Smooth muscle cell (in vitro differentiated cells): ENCODE measurements around the gene PFDN2. TPM values are rescaled to one million over a fixed set of nuclear protein-coding genes. Genes with fewer than 3 reads are reported as not detected.

ENCODE experiments used
- DNase-seq: peaks from one replicate; lab custom pipeline; 2025; ENCODE audit not compliant: unreplicated experiment; lab: John Stamatoyannopoulos, UW
- H2AFZ ChIP-seq: fragments of 200-600 bp; sonication (generic); 2 replicates; pipeline ENCODE4 v1.6.0; 2016; ENCODE audit warnings: antibody characterized with exemption, low read depth, mild to moderate bottlenecking
- H3F3A ChIP-seq: fragments of 200-600 bp; sonication (generic); 2 replicates; pipeline ENCODE4 v1.6.0; 2017; ENCODE audit warnings: antibody characterized with exemption, low read depth
- H3K27ac ChIP-seq: fragments of 200-600 bp; sonication (generic); 2 replicates; pipeline ENCODE4 v1.5.1; 2016; ENCODE audit warnings: low read depth, mild to moderate bottlenecking
- H3K27me3 ChIP-seq: fragments of 200-600 bp; sonication (generic); 2 replicates; pipeline ENCODE4 v1.6.1; 2016; ENCODE audit warnings: low read depth, mild to moderate bottlenecking
- H3K36me3 ChIP-seq: fragments of 200-600 bp; sonication (generic); 2 replicates; pipeline ENCODE4 v1.5.1; 2016; ENCODE audit warnings: low read depth
- H3K4me1 ChIP-seq: fragments of 200-600 bp; sonication (generic); 2 replicates; pipeline ENCODE4 v1.5.1; 2016; ENCODE audit warnings: low read depth
- H3K4me2 ChIP-seq: fragments of 200-600 bp; sonication (generic); 2 replicates; pipeline ENCODE4 v1.6.0; 2016; ENCODE audit warnings: mild to moderate bottlenecking
- H3K4me3 ChIP-seq: fragments of 200-600 bp; sonication (generic); 2 replicates; pipeline ENCODE4 v1.5.1; 2016; ENCODE audit warnings: mild to moderate bottlenecking
- H3K79me2 ChIP-seq: fragments of 200-600 bp; sonication (generic); 2 replicates; pipeline ENCODE4 v1.6.0; 2016; ENCODE audit warnings: low read depth, mild to moderate bottlenecking
- H3K9ac ChIP-seq: fragments of 200-600 bp; sonication (generic); 2 replicates; pipeline ENCODE4 v1.6.0; 2016; ENCODE audit warnings: low read depth
- H3K9me3 ChIP-seq: fragments of 200-600 bp; sonication (generic); replicated peaks from 2 replicates; pipeline ENCODE4 v1.5.1; 2016; ENCODE audit warnings: low read depth
- H4K20me1 ChIP-seq: fragments of 200-600 bp; sonication (generic); 2 replicates; pipeline ENCODE4 v1.6.0; 2016; ENCODE audit warnings: low read depth
- CTCF ChIP-seq: fragments of 200-600 bp; sonication (generic); IDR thresholded peaks from 2 replicates; pipeline ENCODE4 v1.5.1; 2017; ENCODE audit warnings: borderline replicate concordance, mild to moderate bottlenecking, antibody characterized with exemption; ENCODE audit not compliant: insufficient read depth, poor library complexity, severe bottlenecking
- WGBS: methylation state at CpG from one replicate; pipeline ENCODE4 v1.1.7; 2016; ENCODE audit warnings: low lambda C conversion rate; 5-methylcytosine and 5-hydroxymethylcytosine counted together
- polyA plus RNA-seq: library from polyadenylated mRNA; unstranded; fragments of >200 nt; fragmentation: Nextera tagmentation; extraction: Ambion mirVana; gene quantifications from 2 replicates; pipeline ENCODE4 v1.2.1, GENCODE V29; 2016
- total RNA-seq: library from RNA; depleted of rRNA; stranded (reverse); fragments of >200 nt; gene quantifications from 2 replicates; pipeline ENCODE4 v1.2.3, GENCODE V29; 2014

Gene PFDN2
- total and polyA plus RNA-seq, 2 experiments from 2014 or later, result 82.0 to 139 TPM

- peaks cover 39% of the 10 kb centered on the region for H3K79me2 ChIP-seq
Measured at GRCh38 chr1:161122967-161123366, 5.1 kb upstream of the PFDN2 start.

GRCh38 chr1:161121834-161122233 is 4.0 kb upstream of the PFDN2 start:
- no peaks in the 10 kb centered on the region for H3K36me3 ChIP-seq
- 89% methylated on average over 4 of the region's 4 CpGs for WGBS
- no peak overlapping the region for H3K4me3 ChIP-seq
- DNase-seq, result no peak
- H3K4me1 ChIP-seq, result peaks cover 11% of the 10 kb centered on the region
- peaks cover 23% of the 10 kb centered on the region for H4K20me1 ChIP-seq
- H3K9ac ChIP-seq, result no peak overlapping the region
- no peak for TF ChIP-seq CTCF
- no peak overlapping the region for H2AFZ ChIP-seq
- H3K9me3 ChIP-seq, result no peaks in the 10 kb centered on the region
- H3K79me2 ChIP-seq, result peaks cover 38% of the 10 kb centered on the region
- peaks cover 25% of the 10 kb centered on the region for H3F3A ChIP-seq
- no peak overlapping the region for H3K4me2 ChIP-seq
- no peaks in the 10 kb centered on the region for H3K27me3 ChIP-seq
- no peak overlapping the region for H3K27ac ChIP-seq

More at GRCh38 chr1:161122967-161123366, 5.1 kb upstream of the PFDN2 start:
- Histone ChIP-seq H3K4me1 (peaks cover 11% of the 10 kb centered on the region), H3K4me2 (no peak overlapping the region), H3K27me3 (no peaks in the 10 kb centered on the region), H2AFZ (no peak overlapping the region), H3K36me3 (peaks cover 2% of the 10 kb centered on the region), H3F3A (peaks cover 25% of the 10 kb centered on the region), H3K4me3 (no peak overlapping the region), H4K20me1 (peaks cover 34% of the 10 kb centered on the region), H3K27ac (no peak overlapping the region), H3K9ac (no peak overlapping the region), H3K9me3 (no peaks in the 10 kb centered on the region)
- 91% methylated on average over 6 of the region's 6 CpGs for WGBS
- no peak for DNase-seq
- TF ChIP-seq CTCF, result no peak

- no peak for TF ChIP-seq CTCF
- Histone ChIP-seq H3K79me2 (peaks cover 39% of the 10 kb centered on the region), H3K27me3 (no peaks in the 10 kb centered on the region), H3K9ac (no peak overlapping the region), H3K9me3 (no peaks in the 10 kb centered on the region), H3K4me3 (no peak overlapping the region), H3K36me3 (no peaks in the 10 kb centered on the region), H3K4me2 (no peak overlapping the region), H3K27ac (peak overlapping the region; percentile 100), H2AFZ (no peak overlapping the region), H3F3A (peaks cover 25% of the 10 kb centered on the region), H3K4me1 (peaks cover 11% of the 10 kb centered on the region), H4K20me1 (peaks cover 19% of the 10 kb centered on the region)
- no peak for DNase-seq
- WGBS, result 96% methylated on average over 3 of the region's 3 CpGs
Measured at GRCh38 chr1:161121042-161121650, 3.3 kb upstream of the PFDN2 start.
